HG03175 (cell line): ENCODE data around the gene OR1J2.
"Not testable (repeated sequence)": the region's sequence is repeated elsewhere in the genome, so short reads cannot be mapped to it uniquely, and the experiment has no call there.

Experiments used
- ATAC-seq: cut with Tn5 transposase; IDR thresholded peaks from one replicate; pipeline ENCODE4 v1.9.1; 2021; ENCODE audit warnings: mild to moderate bottlenecking, moderate library complexity; ENCODE audit not compliant: unreplicated experiment

OR1J2 gene, protein sequence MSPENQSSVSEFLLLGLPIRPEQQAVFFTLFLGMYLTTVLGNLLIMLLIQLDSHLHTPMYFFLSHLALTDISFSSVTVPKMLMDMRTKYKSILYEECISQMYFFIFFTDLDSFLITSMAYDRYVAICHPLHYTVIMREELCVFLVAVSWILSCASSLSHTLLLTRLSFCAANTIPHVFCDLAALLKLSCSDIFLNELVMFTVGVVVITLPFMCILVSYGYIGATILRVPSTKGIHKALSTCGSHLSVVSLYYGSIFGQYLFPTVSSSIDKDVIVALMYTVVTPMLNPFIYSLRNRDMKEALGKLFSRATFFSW

DNA sequence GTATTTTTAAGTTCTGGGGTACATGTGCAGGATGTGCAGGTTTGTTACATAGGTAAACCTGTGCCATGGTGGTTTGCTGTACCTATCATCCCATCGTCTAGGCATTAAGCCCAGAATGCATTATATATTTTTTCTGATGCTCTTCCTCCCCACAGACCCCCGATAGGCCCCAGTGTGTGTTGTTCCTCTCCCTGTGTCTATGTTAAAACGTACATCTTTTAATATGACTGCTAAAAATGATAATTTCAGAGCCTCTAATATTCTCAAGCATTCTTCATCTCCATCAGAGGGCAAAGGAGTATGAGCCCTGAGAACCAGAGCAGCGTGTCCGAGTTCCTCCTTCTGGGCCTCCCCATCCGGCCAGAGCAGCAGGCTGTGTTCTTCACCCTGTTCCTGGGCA is at the start of gene OR1J2:
Gene OR1J2, plus strand, starts transcription at position 301 of the 400 bp plus-strand sequence. Its CDS starts 0 bp downstream, at position 301.
- no peak for ATAC-seq

DNA sequence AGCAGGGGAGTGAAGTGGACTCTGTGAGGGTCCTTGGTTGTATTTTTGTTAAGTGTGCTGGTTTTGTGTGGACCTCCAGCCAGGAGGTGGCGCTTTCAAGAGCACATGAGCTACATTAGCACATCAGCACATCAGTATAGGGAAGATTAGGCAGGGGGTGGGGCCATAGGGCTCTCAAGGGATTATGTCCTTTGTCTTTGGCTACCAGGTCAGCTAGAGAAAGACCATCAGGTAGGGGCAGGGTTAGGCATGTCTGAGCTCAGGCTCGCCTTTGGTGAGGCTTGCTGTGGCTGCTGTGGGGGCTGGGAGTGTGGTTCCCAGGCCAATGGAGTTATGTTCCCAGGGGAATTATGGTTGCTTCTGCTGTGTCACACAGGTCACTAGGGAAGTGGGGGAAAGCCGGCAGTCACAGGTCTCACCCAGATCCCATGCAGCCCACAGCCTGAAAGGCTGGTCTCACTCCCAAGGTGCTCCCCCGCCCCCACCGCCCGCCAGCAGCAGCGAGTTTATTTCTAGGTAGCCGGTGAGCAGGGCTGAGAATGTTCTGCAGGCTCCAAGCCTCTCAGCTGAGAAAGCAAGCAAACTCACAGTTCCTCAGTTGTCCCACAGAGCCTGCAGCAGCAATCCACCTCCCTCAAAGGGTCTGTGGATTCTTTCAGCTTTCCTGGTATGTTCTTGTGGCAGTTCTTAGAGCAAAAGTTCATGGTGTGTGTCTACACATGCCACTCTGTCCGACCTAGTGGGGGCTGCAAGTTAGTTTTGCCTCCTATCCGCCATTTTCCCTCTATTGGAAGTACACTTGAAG is 46.6 kb upstream of the OR1J2 start:
- peak; percentile 73 for ATAC-seq

DNA sequence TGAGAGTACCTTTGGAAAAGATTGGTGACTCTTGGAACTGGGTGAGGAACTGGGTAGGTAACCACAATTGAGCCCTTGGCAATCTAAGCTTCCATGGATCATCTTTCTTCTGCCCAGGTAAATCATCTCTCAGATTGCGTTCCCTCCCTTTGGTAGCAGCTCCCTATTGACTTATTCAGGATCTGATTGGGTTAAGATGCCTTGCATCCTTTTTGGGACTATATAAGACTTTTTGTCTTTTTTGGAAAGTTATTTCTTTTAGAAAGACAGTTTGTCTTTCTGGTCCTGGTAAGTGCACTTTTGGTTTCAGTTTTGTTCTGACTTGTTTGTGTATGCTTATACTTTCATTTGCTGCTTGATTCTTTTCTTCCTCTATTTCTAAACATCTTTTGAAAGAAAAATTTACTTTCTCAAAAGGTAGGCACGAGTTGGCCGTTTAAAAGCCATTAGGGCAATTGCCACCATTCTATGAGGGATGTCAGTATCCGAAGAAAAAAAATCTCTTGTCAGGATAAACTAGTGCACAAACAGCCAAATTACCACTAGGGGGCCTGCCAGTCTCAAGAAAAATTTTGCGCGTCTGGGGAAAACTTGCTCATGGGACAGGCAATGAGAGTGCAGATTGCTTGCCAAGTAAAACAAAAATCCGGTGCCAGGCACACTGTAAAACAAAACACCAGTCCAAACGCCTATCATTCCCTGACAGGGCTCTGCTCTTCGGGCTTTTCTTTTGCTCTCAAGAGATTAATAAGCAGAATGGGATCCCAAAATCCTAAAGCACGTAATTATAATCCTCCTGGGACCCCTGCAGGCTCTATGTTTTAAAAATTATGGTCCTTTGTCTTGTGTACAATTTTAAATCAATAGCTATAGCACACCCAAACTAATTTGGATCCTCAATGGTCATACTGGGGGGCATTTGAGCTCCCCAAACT is 45.7 kb upstream of the OR1J2 start:
- peak; percentile 56 for ATAC-seq

GRCh38 chr9:122466456-122466855 is 44.1 kb upstream of the OR1J2 start:
- ATAC-seq = no peak

- ATAC-seq = no peak
Measured at GRCh38 chr9:122468735-122469134, 41.9 kb upstream of the OR1J2 start.

- ATAC-seq = no peak
Measured at GRCh38 chr9:122474561-122474960, 36.0 kb upstream of the OR1J2 start.

GRCh38 chr9:122475717-122476116 is 34.9 kb upstream of the OR1J2 start:
- no peak for ATAC-seq

DNA sequence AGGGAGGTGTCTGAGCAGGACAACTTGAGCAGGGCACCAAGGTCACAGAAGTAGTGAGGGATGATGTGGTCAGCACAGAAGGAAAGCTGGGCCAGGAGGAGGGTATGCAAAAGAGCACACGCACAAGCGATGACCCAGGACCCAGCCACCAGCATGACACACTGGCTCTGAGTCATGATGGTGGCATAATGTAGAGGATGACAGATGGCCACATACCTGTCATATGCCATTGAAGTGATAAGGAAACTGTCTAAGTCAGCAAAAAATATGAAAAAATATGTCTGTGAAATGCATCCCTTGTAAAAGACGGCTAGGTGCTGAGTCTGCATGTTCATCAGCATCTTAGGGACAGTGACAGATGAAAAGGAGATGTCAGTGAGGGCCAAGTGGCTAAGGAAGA is 33.3 kb upstream of the OR1J2 start:
- no peak for ATAC-seq

GRCh38 chr9:122477826-122478225 is 32.8 kb upstream of the OR1J2 start, which contains the start of gene OR1J1:
TSS of gene OR1J1 (minus strand) at chr9:122477926. CDS start at chr9:122477926, 0 bp downstream.
- ATAC-seq = no peak

DNA sequence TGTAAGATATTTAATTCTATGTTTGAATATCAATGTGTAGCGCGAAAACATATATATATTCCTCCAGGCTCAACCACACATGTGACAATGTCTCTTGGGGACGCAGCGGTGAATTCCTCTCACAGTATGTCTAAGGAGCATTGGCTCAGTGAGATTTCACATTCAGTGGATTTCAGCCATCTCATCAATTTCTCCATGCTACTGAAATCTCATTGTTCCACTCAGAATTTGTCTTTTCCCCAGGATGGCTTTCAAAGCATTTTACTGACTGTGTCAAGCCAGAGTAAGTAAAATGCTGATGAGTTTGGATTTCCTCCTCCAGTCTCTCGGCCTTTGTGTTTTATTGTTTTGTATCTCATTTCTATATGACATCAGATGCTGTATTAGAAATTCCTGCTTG is 31.5 kb upstream of the OR1J2 start:
- ATAC-seq = no peak

DNA sequence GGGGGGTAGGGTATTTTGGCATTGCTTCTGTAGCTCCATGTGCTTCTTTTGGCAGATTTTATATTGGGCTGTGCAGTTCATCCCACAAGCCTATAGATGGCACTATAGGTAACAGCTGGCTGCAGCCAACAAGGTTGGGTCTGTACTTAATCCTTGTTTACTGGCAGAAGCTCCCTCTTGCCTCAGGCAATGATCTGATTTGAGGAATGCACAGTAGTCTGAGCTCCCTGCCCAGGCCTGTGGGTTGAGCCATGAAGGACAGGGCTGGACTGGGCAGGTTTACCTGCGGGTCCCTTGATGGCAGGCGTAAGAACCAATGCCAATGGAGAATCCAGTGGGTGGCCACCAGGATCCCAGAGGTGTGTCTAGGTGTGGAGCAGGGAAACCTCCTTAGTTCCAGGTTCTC is 11.7 kb upstream of the OR1J2 start:
- ATAC-seq = peak; percentile 53

DNA sequence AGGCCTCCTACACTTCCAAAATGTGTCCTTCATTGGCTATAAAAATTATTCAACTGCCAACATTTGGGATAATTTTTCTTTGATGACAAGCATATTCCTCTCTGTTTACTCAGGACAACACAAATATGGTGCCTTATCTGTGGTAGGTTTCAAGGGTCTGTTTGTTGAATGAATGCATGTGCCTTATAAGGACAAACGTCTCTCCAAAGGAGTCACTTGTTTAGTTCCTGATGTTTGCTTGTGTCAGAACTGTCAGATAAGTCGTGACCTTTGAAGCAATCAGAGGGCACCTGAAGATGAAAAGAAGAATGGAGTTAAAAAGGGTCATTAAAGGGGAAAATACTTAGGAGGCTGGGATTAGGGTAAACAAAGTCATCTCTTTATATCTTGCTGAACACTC is 3.6 kb upstream of the OR1J2 start:
- no peak for ATAC-seq

- no peak for ATAC-seq
Measured at GRCh38 chr9:122518226-122518625, 7.6 kb downstream of the OR1J2 start.

- no peak for ATAC-seq
Measured at GRCh38 chr9:122518841-122519240, 8.2 kb downstream of the OR1J2 start, which contains the start of gene OR1J4. TSS of gene OR1J4 (plus strand) at chr9:122519141. CDS start at chr9:122519141, 0 bp downstream.

GRCh38 chr9:122519376-122519775 is 8.8 kb downstream of the OR1J2 start:
- ATAC-seq = no peak

DNA sequence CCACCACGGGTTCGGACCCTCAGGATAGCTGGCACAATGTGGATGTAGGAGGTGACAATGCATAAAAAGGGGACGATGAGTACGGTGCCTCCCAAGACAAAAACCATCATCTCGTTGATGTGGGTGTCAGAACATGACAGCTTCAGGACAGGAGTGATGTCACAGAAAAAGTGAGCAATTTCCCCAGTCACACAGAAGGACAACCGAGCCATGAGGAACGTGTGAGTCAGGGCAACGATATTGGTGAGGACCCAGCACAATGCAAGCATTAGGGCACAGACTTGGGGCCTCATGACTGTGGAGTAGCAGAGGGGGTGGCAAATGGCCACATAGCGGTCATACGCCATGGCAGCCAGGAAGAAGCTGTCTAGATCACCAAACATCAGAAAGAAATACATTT is 16.0 kb downstream of the OR1J2 start:
- ATAC-seq = no peak

DNA sequence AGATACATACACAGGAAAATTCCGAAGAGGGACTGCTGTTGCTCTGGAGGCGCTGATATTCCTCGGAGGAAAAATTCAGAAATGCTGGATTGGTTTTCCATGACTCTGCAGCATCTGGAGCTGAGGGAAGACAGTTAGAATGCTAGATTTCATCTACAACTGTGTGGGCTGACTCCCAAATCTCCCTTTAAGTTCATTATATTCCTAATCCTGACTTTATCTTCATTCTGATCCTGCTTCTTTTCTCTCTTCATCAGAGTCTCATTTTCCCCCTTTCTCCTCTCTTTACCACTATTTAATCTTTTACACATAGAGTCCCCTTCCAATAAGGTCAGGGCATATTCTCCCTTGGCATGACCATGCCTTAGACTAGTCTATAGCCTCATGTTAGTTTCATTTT is 16.6 kb downstream of the OR1J2 start, which contains the start of gene OR1N1:
Gene OR1N1, minus strand, starts transcription at position 101 of the 400 bp plus-strand sequence. Its CDS starts 0 bp downstream, at position 101.
- no peak for ATAC-seq

GRCh38 chr9:122531157-122531556 is 20.6 kb downstream of the OR1J2 start:
- ATAC-seq = not testable (repeated sequence)

DNA sequence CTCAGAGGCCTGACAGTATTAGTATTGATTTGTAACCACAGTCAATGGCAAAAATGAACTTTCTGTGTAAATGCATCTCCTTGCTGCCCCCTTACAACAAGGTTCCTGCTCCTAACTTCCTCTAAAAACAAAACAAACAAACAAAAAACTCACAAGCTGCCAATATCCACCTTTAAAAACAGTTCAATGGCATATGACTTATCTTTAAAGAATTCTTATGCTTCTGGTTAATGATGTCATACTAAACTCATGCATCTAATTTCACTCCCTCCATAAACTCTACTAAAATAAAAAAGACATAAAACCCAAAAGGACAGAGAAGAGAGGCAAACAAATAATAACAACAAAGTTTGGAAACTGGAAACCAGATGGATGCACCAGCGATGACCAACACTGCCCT is 25.5 kb downstream of the OR1J2 start:
- ATAC-seq = no peak

DNA sequence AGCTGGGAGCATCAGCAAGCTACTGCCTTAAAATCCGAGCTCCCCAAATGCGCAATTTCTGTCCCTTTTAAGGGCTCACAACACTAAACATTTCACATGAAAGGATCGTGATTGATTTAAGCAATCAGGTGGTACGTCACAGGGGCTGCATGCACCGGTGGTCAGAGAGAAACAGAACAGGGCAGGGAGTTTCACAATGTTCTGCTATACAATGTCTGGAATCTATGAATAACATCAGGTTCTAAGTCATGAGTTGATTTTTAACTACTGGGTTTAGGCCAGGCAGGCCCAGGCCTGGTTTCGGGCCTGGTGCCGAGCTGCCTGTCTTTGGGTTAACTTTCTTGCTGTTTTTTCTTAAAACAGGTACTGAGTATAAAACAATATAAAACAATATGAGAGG is 26.5 kb downstream of the OR1J2 start:
- not testable (repeated sequence) for ATAC-seq

DNA sequence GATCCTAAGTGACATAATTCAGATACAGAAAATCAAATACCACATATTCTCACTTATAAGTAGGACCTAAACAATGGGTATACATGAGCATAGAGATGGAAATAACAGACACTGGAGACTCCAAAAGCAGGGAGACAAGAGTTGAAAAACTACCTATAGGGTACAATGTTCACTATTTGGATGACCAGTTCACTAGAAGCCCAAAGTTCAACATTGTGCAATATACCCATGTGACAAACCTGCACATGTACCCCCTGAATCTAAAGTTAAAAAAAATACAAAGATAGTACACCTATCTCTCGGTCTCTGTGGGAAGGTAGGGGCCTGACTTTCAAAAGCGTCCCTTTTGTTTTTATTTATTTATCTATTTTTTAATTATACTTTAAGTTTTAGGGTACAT is 28.2 kb downstream of the OR1J2 start:
- ATAC-seq = no peak
